ENCODE data around the gene AGRP. TPM values are rescaled to one million over a fixed set of nuclear protein-coding genes. Genes with fewer than 3 reads are reported as not detected.

AGRP gene
- total and polyA plus RNA-seq, 3 donors from 2014 or later, result 1.2 to 1.7 TPM; not detected in 1

DNA sequence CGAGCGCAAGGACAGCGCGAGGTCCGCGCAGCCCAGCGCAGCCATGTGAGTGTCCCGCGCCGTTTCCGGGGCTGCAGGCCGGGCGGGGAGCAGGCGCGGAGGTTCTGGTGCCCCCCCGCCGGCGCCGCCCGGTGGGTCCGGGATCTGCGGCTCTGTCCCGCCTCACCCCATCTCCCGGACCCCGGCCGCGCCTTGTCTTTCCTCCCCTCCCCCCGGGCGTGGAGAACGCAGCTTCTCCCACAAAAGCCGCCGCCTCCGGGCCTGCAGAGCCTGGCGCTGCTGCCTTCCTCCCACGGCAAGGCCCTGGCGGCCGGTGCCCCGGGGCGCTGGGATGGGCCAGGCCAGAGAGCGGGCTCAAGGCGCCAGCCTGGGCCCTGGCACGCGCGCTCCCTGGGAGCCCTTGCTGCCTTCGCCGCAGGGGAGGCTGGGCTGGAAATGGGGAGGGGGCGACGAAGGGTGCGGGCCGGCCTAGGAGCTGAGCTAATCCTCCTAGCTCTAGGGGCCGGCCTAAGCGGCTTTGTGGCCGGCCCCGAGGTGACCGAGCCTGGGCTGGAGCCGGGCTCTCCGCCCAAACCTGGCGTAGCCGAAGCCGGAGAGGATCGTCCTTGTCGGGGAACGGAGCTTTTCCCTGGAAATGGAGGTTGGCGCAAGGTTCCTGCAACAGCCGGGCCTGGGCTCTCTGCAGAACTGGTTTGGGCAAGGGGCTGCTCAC, 45.7 kb upstream of the AGRP start:
- no peaks in the 10 kb centered on the region for H3K9me3 ChIP-seq
- TF ChIP-seq, protein P1, sequence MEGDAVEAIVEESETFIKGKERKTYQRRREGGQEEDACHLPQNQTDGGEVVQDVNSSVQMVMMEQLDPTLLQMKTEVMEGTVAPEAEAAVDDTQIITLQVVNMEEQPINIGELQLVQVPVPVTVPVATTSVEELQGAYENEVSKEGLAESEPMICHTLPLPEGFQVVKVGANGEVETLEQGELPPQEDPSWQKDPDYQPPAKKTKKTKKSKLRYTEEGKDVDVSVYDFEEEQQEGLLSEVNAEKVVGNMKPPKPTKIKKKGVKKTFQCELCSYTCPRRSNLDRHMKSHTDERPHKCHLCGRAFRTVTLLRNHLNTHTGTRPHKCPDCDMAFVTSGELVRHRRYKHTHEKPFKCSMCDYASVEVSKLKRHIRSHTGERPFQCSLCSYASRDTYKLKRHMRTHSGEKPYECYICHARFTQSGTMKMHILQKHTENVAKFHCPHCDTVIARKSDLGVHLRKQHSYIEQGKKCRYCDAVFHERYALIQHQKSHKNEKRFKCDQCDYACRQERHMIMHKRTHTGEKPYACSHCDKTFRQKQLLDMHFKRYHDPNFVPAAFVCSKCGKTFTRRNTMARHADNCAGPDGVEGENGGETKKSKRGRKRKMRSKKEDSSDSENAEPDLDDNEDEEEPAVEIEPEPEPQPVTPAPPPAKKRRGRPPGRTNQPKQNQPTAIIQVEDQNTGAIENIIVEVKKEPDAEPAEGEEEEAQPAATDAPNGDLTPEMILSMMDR (IDR thresholded peaks at IDR 0.05), result no peak
- no peak for TF ChIP-seq POLR2A (IDR thresholded peaks at IDR 0.05)
- no peaks in the 10 kb centered on the region for H3K36me3 ChIP-seq (ENCODE audit: low read depth, missing control alignments)
- no peaks in the 10 kb centered on the region for H3K27me3 ChIP-seq
- H3K4me1 ChIP-seq, result peaks cover 31% of the 10 kb centered on the region
- WGBS, 2 donors, result 0% methylated on average over 58 of the region's 65 CpGs; no CpG with 5 or more reads in 1 of the 2 donors
- H3K4me3 ChIP-seq, result peak overlapping the region; percentile 70 to 96
- H3K27ac ChIP-seq, result peak overlapping the region; percentile 87 to 91
- no peak for DNase-seq
- intact Hi-C loops (cut with DNase I; ENCODE audit: low total_unique reads), result no loop called here

- no peak for TF ChIP-seq POLR2A (IDR thresholded peaks at IDR 0.05)
- TF ChIP-seq, protein P1 (IDR thresholded peaks at IDR 0.05), result no peak
- WGBS, 2 donors, result 16 to 33% methylated on average over 6 to 23 of the region's 45 CpGs
- peak within 1 kb of the TSS; percentile 70 to 96 for H3K4me3 ChIP-seq
- intact Hi-C loops (cut with DNase I; ENCODE audit: low total_unique reads), result no loop called here
- H3K9me3 ChIP-seq, result no peaks in the 10 kb centered on the region
- peaks cover 30% of the 10 kb centered on the region for H3K4me1 ChIP-seq
- peak within 1 kb of the TSS; percentile 87 to 91 for H3K27ac ChIP-seq
- H3K36me3 ChIP-seq (ENCODE audit: low read depth, missing control alignments), result no peaks in the 10 kb centered on the region
- H3K27me3 ChIP-seq, result no peaks in the 10 kb centered on the region
- DNase-seq, result peak; percentile 63
Observed at GRCh38 chr16:67528222-67528869, 45.0 kb upstream of the AGRP start, which contains the start of gene RIPOR1. Gene RIPOR1, plus strand, starts transcription at chr16:67528829. Its CDS starts 9,618 bp downstream, at chr16:67538447.

- no peak for TF ChIP-seq POLR2A (IDR thresholded peaks at IDR 0.05)
- TF ChIP-seq, protein P1 (IDR thresholded peaks at IDR 0.05), result no peak
- intact Hi-C loops (cut with DNase I; ENCODE audit: low total_unique reads), result no loop called here
- H3K27me3 ChIP-seq, result no peaks in the 10 kb centered on the region
- H3K36me3 ChIP-seq (ENCODE audit: low read depth, missing control alignments), result no peaks in the 10 kb centered on the region
- DNase-seq, result no peak
- H3K4me1 ChIP-seq, result peaks cover 20% of the 10 kb centered on the region
- H3K4me3 ChIP-seq, result no peak overlapping the region
- no peak overlapping the region for H3K27ac ChIP-seq
- 68 to 87% methylated on average over 3 of the region's 3 CpGs for WGBS, 2 donors
- H3K9me3 ChIP-seq, result no peaks in the 10 kb centered on the region
Observed at GRCh38 chr16:67526149-67526791, 42.9 kb upstream of the AGRP start.

- H3K4me1 ChIP-seq, result peaks cover 11% of the 10 kb centered on the region
- H3K36me3 ChIP-seq (ENCODE audit: low read depth, missing control alignments), result no peaks in the 10 kb centered on the region
- no peak overlapping the region for H3K4me3 ChIP-seq
- 74 to 76% methylated on average over 11 of the region's 11 CpGs for WGBS, 2 donors
- no peak for DNase-seq
- H3K27ac ChIP-seq, result no peak overlapping the region
- intact Hi-C loops (cut with DNase I; ENCODE audit: low total_unique reads), result no loop called here
- H3K27me3 ChIP-seq, result no peaks in the 10 kb centered on the region
- TF ChIP-seq, protein P1 (IDR thresholded peaks at IDR 0.05), result no peak
- no peak for TF ChIP-seq POLR2A (IDR thresholded peaks at IDR 0.05)
- H3K9me3 ChIP-seq, result no peaks in the 10 kb centered on the region
Observed at GRCh38 chr16:67525176-67525860, 42.0 kb upstream of the AGRP start.
